GM12892 (cell line): Measurements from ENCODE around the gene TPCN1.

ENCODE experiments used
- POLR2A ChIP-seq: IDR thresholded peaks from 2 replicates; pipeline ENCODE4 v1.6.1; 2011; ENCODE audit warnings: low read depth, low read length, control low read depth
- POLR2AphosphoS5 ChIP-seq: IDR thresholded peaks from 2 replicates; pipeline ENCODE4 v1.6.1; 2011; ENCODE audit warnings: low read depth, low read length, control low read depth
- TAF1 ChIP-seq: IDR thresholded peaks from 2 replicates; pipeline ENCODE4 v1.6.1; 2011; ENCODE audit warnings: low read depth, mild to moderate bottlenecking, control low read depth, low read length, borderline replicate concordance

DNA sequence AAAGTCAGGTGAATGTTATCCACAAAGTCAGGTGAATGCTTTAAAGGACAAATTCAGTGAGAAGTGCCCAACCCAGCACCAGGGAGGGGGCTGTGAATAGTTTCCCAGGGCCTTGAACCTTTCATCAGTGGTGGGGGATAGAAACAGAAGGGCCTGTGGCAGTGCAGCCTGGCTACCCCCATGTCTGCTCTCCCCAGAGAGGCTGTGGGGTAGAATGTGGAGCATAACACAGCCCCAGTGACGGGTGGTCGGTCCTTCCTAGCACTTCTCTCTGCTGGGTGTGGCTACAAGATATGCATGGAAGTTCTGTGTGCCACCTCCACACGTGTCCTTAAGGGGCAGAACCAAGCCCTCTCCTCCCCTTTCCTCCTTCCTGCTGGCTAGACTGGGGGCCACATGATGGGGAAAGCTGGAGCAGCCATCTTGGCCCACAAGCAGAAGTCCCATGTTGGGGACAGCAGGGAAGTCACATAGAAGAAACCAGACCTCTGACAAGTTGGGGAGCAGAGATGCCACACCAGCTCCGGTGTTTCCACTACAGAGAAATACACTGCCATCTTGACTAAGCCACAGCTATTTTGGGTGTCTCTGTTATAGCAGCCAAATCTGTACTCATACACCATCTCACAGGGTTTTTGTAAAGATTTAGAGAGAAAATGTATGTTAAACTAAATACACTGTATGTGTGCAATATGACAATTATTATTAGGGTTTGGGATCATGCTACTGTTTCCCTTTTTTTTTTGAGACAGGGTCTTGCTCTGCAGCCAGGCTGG is 18.8 kb upstream of the TPCN1 start:
- TF ChIP-seq POLR2AphosphoS5 (no peak), POLR2A (no peak), TAF1 (no peak)
